ENCODE results near the gene DYRK1B. TPM values are rescaled to one million over a fixed set of nuclear protein-coding genes. Genes with fewer than 3 reads are reported as not detected.

DYRK1B gene
- total and polyA plus RNA-seq, 2 donors (not counting 1 experiment from before 2014, with no cell fraction given): 26.1 to 36.6 TPM

DNA sequence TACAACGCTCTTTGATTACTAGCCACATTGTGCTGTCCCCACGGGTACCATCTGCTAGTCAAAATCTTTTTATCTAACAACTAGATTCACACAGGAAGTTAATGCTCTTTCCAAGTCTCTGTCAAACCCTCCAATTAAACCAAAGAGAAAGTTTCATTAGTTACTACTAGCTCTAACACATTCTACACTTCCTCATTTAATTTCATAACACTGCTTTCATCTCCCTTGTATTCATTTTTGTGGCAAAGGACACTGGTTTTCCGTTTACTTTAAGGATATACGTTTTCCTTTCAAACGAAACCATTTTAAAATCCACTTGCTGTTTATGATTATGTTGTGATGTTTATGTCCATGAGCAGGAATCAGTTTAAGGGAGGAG is 5.3 kb downstream of the DYRK1B start:
- no peak overlapping the region for H2AFZ ChIP-seq (ENCODE audit: insufficient read depth, low read depth, low read length, poor library complexity, severe bottlenecking)
- 47% methylated on average over 2 of the region's 5 CpGs for WGBS (ENCODE audit: insufficient coverage)
- no peak overlapping the region for H3K4me2 ChIP-seq (replicated peaks; ENCODE audit: low read depth, low read length, poor library complexity, severe bottlenecking)
- H3K9ac ChIP-seq (ENCODE audit: low read length): no peak overlapping the region
- peak overlapping the region; percentile 26 for H3K4me3 Mint-ChIP-seq
- H3K27me3 ChIP-seq (replicated peaks in 1 of 4; ENCODE audit: control extremely low read depth in 1 of 4, control insufficient read depth in 3 of 4, insufficient read depth in 4 of 4, low read length in 3 of 4): no peaks in the 10 kb centered on the region
- DNase-seq (no peak), ATAC-seq (ENCODE audit: low read depth) (no peak)
- H3K4me1 ChIP-seq (ENCODE audit: control insufficient read depth in 2 of 2, insufficient read depth in 2 of 2, low read length in 2 of 2): peaks cover 19 to 43% of the 10 kb centered on the region in 2 donors
- H3K9me3 Mint-ChIP-seq (ENCODE audit: insufficient read depth): no peaks in the 10 kb centered on the region
- POLR2A ChIA-PET: no interaction called here
- TF ChIP-seq EZH2 (IDR thresholded peaks at IDR 0.05; ENCODE audit: borderline replicate concordance, insufficient read depth, low read depth, low read length, poor library complexity, severe bottlenecking): no peak
- TF ChIP-seq, protein P1, sequence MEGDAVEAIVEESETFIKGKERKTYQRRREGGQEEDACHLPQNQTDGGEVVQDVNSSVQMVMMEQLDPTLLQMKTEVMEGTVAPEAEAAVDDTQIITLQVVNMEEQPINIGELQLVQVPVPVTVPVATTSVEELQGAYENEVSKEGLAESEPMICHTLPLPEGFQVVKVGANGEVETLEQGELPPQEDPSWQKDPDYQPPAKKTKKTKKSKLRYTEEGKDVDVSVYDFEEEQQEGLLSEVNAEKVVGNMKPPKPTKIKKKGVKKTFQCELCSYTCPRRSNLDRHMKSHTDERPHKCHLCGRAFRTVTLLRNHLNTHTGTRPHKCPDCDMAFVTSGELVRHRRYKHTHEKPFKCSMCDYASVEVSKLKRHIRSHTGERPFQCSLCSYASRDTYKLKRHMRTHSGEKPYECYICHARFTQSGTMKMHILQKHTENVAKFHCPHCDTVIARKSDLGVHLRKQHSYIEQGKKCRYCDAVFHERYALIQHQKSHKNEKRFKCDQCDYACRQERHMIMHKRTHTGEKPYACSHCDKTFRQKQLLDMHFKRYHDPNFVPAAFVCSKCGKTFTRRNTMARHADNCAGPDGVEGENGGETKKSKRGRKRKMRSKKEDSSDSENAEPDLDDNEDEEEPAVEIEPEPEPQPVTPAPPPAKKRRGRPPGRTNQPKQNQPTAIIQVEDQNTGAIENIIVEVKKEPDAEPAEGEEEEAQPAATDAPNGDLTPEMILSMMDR (IDR thresholded peaks at IDR 0.05): no peak
- no peak overlapping the region for H3K4me3 ChIP-seq (ENCODE audit: control extremely low read depth in 1 of 5, extremely low read depth in 1 of 5, insufficient read depth in 1 of 5, low read depth in 2 of 5, low read length in 4 of 5)
- peaks cover 40% of the 10 kb centered on the region for H3K79me2 ChIP-seq (ENCODE audit: control insufficient read depth, insufficient read depth, low read length)
- H3K4me1 Mint-ChIP-seq: peaks cover 29% of the 10 kb centered on the region
- peaks cover 38% of the 10 kb centered on the region for H4K20me1 ChIP-seq (ENCODE audit: control insufficient read depth, insufficient read depth, low read length, poor library complexity, severe bottlenecking)
- no peaks in the 10 kb centered on the region for H3K27me3 Mint-ChIP-seq
- H3K27ac ChIP-seq (ENCODE audit: low read length in 2 of 2): peak overlapping the region in 1 of 2 donors; percentile 38
- H3K27ac Mint-ChIP-seq: peak overlapping the region; percentile 65
- CTCF ChIA-PET: interaction anchor here (2.2 to 3.8 kb wide), 2 partner anchors 16 to 36 kb away, joined by 5 to 23 read pairs; no protein-coding TSS in a partner anchor
- intact Hi-C loops (cut with micrococcal nuclease): no loop called here
- H3K9me3 ChIP-seq (ENCODE audit: control extremely low read depth in 1 of 3, control insufficient read depth in 2 of 3, insufficient read depth in 1 of 3, low read length in 2 of 3): no peaks in the 10 kb centered on the region
- H3K36me3 ChIP-seq (replicated peaks in 1 of 2; ENCODE audit: control extremely low read depth in 1 of 2, control insufficient read depth in 1 of 2, extremely low read depth in 1 of 2, insufficient read depth in 2 of 2, low read length in 1 of 2): peaks cover 0 to 56% of the 10 kb centered on the region in 2 experiments

DNA sequence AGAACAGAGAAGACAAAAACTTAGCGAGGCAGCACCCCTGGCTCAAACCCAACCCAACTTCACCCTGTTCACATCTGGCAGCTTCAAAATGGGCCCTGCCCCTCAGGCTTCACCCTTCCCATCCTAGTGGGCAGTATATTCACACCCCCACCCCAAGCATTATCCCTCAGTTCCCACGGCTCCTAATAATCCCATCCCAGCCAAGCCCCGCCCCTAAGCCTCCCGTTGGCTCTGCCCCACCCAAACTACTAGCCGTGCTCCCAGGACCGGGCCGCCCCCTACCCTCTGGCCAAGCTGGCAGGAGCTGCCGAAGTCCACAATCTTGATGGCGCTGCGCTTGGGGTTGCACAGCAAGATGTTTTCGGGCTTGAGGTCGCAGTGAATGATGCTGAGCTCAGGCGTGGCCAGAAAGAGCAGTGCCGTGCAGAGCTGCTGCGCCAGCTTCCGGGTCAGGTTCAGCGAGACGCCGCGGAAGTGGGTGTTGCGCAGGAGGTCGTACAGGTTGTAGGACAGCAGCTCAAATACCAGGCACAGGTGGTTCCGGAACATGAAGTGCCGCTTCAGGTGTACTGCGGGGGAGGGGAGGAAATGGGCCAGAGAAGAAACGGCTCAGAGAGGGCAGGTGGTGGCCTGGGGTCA is 5.8 kb downstream of the DYRK1B start:
- Histone ChIP-seq H3K4me3 (ENCODE audit: control extremely low read depth in 1 of 5, extremely low read depth in 1 of 5, insufficient read depth in 1 of 5, low read depth in 2 of 5, low read length in 4 of 5) (no peak overlapping the region), H2AFZ (ENCODE audit: insufficient read depth, low read depth, low read length, poor library complexity, severe bottlenecking) (no peak overlapping the region), H3K27me3 (replicated peaks in 1 of 4; ENCODE audit: control extremely low read depth in 1 of 4, control insufficient read depth in 3 of 4, insufficient read depth in 4 of 4, low read length in 3 of 4) (no peaks in the 10 kb centered on the region), H3K4me2 (replicated peaks; ENCODE audit: low read depth, low read length, poor library complexity, severe bottlenecking) (no peak overlapping the region), H3K36me3 (replicated peaks in 1 of 2; ENCODE audit: control extremely low read depth in 1 of 2, control insufficient read depth in 1 of 2, extremely low read depth in 1 of 2, insufficient read depth in 2 of 2, low read length in 1 of 2) (peaks cover 0 to 56% of the 10 kb centered on the region in 2 experiments), H3K4me1 (ENCODE audit: control insufficient read depth in 2 of 2, insufficient read depth in 2 of 2, low read length in 2 of 2) (peaks cover 23 to 46% of the 10 kb centered on the region in 2 donors), H3K9ac (ENCODE audit: low read length) (no peak overlapping the region), H3K9me3 (ENCODE audit: control extremely low read depth in 1 of 3, control insufficient read depth in 2 of 3, insufficient read depth in 1 of 3, low read length in 2 of 3) (no peaks in the 10 kb centered on the region), H3K79me2 (ENCODE audit: control insufficient read depth, insufficient read depth, low read length) (peaks cover 38% of the 10 kb centered on the region), H4K20me1 (ENCODE audit: control insufficient read depth, insufficient read depth, low read length, poor library complexity, severe bottlenecking) (peaks cover 34% of the 10 kb centered on the region), H3K27ac (ENCODE audit: low read length in 2 of 2) (peak overlapping the region in 1 of 2 donors; percentile 38)
- DNase-seq (no peak), ATAC-seq (ENCODE audit: low read depth) (no peak)
- POLR2A ChIA-PET: no interaction called here
- H3K27ac Mint-ChIP-seq: peak overlapping the region; percentile 65
- intact Hi-C loops (cut with micrococcal nuclease): no loop called here
- no peaks in the 10 kb centered on the region for H3K9me3 Mint-ChIP-seq (ENCODE audit: insufficient read depth)
- peak overlapping the region; percentile 26 for H3K4me3 Mint-ChIP-seq
- 95% methylated on average over 20 of the region's 26 CpGs for WGBS (ENCODE audit: insufficient coverage)
- H3K4me1 Mint-ChIP-seq: peaks cover 29% of the 10 kb centered on the region
- H3K27me3 Mint-ChIP-seq: no peaks in the 10 kb centered on the region
- CTCF ChIA-PET: interaction anchor here (2.2 to 3.8 kb wide), 2 partner anchors 16 to 36 kb away, joined by 5 to 23 read pairs; no protein-coding TSS in a partner anchor
- no peak for TF ChIP-seq EZH2 (IDR thresholded peaks at IDR 0.05; ENCODE audit: borderline replicate concordance, insufficient read depth, low read depth, low read length, poor library complexity, severe bottlenecking)
- TF ChIP-seq, protein P1 (IDR thresholded peaks at IDR 0.05): no peak
